Sigmoid colon (tissue), 4 donors: ENCODE measurements around the gene TIMM8A.

Experiments used
- EP300 ChIP-seq, 4 donors: sonication (generic); formaldehyde crosslinking; IDR thresholded peaks; one replicate each; pipeline ENCODE4 v1.6.1; 2017; ENCODE audit warnings: antibody characterized with exemption in 4 of 4
- POLR2A ChIP-seq, 2 donors: fragments of 450-650 bp; IDR thresholded peaks; one replicate each; pipeline ENCODE4 v1.6.1; 2016; ENCODE audit warnings: antibody characterized with exemption in 2 of 2, mild to moderate bottlenecking in 2 of 2, moderate library complexity in 2 of 2
- TF ChIP-seq, protein P1 (sequence below), 4 experiments: fragments of 450-650 bp in 3 of 4; fragments of 200-600 bp in 1 of 4; IDR thresholded peaks; one replicate each; pipeline ENCODE4 v1.5.1; 2016 to 2019; ENCODE audit warnings: antibody characterized with exemption in 4 of 4, mild to moderate bottlenecking in 3 of 4, moderate library complexity in 2 of 4

DNA sequence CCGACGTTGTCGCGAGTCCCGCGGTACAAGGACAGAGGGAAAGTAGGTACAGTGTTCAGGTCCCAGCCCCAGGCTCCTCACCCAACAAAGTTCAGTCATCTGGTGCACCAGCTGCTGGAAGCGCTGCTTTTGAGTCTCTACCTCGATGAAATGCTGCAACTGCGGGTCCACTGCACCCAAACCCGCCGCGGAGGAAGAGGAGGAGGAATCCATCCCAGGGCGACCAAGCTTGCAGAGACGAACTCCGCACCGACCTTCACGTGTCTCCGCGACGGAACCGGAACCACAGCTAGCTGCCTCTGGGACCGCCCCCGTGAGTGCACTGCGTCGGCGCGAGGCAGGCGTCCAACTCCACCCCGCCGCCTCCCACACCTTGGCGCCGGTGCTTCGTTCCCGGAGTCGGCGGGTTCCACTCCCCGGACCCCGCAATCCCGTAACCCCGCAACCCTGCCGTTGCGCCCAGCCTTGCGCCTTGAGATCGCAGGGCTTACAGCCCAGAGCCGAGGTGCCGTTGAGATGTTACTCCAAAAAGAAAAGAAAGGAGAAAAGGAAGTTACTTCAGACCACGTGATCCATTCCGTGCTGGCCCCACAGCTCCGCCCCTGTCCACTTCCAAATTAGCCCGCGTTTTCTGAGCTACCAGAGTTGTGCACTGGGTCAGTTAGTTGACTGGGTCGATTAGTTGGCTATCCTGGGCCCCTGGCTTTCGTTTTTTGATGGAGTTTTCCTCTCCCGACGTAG, at the start of gene TIMM8A:
- TF ChIP-seq, protein P1, sequence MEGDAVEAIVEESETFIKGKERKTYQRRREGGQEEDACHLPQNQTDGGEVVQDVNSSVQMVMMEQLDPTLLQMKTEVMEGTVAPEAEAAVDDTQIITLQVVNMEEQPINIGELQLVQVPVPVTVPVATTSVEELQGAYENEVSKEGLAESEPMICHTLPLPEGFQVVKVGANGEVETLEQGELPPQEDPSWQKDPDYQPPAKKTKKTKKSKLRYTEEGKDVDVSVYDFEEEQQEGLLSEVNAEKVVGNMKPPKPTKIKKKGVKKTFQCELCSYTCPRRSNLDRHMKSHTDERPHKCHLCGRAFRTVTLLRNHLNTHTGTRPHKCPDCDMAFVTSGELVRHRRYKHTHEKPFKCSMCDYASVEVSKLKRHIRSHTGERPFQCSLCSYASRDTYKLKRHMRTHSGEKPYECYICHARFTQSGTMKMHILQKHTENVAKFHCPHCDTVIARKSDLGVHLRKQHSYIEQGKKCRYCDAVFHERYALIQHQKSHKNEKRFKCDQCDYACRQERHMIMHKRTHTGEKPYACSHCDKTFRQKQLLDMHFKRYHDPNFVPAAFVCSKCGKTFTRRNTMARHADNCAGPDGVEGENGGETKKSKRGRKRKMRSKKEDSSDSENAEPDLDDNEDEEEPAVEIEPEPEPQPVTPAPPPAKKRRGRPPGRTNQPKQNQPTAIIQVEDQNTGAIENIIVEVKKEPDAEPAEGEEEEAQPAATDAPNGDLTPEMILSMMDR (IDR thresholded peaks at IDR 0.05): no peak
- TF ChIP-seq EP300 (IDR thresholded peaks at IDR 0.05) (no peak), POLR2A (IDR thresholded peaks at IDR 0.05) (peak in 1 of 2 donors; percentile 19)
